ENCODE measurements around the gene RAB11FIP3.

DNA sequence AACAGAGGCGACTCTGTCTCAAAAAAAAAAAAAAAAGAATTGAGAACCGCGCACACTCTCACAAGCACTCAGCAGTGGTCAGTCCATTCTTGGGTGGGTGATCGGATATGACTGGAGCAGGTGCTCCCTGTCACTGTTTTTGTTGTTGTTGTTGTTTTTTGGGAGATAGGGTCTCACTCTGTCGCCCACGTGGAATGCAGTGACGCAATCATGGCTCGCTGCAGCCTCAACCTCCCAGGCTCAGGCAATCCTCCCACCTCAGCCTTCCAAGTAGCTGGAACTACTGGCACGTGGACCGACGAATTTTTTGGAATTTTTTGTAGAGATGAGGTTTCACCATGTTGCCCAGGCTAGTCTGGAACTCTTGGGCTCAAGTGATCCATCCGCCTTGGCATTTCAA, 30.0 kb downstream of the RAB11FIP3 start:
- TF ChIP-seq, protein P1, sequence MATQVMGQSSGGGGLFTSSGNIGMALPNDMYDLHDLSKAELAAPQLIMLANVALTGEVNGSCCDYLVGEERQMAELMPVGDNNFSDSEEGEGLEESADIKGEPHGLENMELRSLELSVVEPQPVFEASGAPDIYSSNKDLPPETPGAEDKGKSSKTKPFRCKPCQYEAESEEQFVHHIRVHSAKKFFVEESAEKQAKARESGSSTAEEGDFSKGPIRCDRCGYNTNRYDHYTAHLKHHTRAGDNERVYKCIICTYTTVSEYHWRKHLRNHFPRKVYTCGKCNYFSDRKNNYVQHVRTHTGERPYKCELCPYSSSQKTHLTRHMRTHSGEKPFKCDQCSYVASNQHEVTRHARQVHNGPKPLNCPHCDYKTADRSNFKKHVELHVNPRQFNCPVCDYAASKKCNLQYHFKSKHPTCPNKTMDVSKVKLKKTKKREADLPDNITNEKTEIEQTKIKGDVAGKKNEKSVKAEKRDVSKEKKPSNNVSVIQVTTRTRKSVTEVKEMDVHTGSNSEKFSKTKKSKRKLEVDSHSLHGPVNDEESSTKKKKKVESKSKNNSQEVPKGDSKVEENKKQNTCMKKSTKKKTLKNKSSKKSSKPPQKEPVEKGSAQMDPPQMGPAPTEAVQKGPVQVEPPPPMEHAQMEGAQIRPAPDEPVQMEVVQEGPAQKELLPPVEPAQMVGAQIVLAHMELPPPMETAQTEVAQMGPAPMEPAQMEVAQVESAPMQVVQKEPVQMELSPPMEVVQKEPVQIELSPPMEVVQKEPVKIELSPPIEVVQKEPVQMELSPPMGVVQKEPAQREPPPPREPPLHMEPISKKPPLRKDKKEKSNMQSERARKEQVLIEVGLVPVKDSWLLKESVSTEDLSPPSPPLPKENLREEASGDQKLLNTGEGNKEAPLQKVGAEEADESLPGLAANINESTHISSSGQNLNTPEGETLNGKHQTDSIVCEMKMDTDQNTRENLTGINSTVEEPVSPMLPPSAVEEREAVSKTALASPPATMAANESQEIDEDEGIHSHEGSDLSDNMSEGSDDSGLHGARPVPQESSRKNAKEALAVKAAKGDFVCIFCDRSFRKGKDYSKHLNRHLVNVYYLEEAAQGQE (IDR thresholded peaks at IDR 0.05; ENCODE audit: low read depth), result no peak
- TF ChIP-seq, protein P2, sequence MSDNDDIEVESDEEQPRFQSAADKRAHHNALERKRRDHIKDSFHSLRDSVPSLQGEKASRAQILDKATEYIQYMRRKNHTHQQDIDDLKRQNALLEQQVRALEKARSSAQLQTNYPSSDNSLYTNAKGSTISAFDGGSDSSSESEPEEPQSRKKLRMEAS (IDR thresholded peaks at IDR 0.05), result no peak
- TF ChIP-seq TEAD4 (IDR thresholded peaks at IDR 0.05), result peak; percentile 54; the same call in 1 of the 2 replicates
- no peak for TF ChIP-seq EGR1 (IDR thresholded peaks at IDR 0.05)
- no peak for TF ChIP-seq RAD21 (IDR thresholded peaks at IDR 0.05; ENCODE audit: low read depth)
- no peak for TF ChIP-seq EP300 (IDR thresholded peaks at IDR 0.05; ENCODE audit: borderline replicate concordance)
- no peak for TF ChIP-seq TCF12 (IDR thresholded peaks at IDR 0.05; ENCODE audit: low read depth)
